ENCODE results near the gene ACOXL. TPM values are rescaled to one million over a fixed set of nuclear protein-coding genes. Genes with fewer than 3 reads are reported as not detected.

Gene ACOXL
- total and polyA plus RNA-seq, 10 of the 15 experiments (the other 5 are each of a cell fraction or from before 2014, with no cell fraction given), result 0.05 to 1.3 (median 0.71) TPM

DNA sequence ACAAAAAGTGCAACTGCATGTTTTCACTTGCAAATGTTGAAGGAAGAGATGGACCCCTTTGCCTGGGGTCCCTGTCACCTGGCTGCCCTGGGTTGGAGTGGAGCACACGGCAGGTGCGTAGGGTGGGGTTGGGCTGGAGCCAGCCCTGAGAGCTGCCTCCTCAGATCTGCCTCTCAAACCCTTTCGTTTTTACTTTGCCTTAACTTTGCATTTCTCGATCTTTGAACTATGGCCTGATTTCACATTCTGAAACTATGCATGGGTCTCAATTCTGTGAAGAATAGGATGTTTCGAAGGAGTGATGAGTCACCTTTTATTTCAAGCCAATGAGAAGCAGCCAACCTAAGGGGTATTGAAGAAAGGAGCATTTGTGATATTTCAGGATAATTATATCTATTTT, 132.8 kb downstream of the ACOXL start (continued):
- TF ChIP-seq, protein P1, sequence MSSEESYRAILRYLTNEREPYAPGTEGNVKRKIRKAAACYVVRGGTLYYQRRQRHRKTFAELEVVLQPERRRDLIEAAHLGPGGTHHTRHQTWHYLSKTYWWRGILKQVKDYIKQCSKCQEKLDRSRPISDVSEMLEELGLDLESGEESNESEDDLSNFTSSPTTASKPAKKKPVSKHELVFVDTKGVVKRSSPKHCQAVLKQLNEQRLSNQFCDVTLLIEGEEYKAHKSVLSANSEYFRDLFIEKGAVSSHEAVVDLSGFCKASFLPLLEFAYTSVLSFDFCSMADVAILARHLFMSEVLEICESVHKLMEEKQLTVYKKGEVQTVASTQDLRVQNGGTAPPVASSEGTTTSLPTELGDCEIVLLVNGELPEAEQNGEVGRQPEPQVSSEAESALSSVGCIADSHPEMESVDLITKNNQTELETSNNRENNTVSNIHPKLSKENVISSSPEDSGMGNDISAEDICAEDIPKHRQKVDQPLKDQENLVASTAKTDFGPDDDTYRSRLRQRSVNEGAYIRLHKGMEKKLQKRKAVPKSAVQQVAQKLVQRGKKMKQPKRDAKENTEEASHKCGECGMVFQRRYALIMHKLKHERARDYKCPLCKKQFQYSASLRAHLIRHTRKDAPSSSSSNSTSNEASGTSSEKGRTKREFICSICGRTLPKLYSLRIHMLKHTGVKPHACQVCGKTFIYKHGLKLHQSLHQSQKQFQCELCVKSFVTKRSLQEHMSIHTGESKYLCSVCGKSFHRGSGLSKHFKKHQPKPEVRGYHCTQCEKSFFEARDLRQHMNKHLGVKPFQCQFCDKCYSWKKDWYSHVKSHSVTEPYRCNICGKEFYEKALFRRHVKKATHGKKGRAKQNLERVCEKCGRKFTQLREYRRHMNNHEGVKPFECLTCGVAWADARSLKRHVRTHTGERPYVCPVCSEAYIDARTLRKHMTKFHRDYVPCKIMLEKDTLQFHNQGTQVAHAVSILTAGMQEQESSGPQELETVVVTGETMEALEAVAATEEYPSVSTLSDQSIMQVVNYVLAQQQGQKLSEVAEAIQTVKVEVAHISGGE (CRISPR knock-in tag; IDR thresholded peaks at IDR 0.05), result no peak
- no peak for TF ChIP-seq YBX1 (IDR thresholded peaks at IDR 0.05)
- TF ChIP-seq CHD2 (IDR thresholded peaks at IDR 0.05; ENCODE audit: borderline replicate concordance, low read depth, low read length), result no peak
- TF ChIP-seq, protein P2, sequence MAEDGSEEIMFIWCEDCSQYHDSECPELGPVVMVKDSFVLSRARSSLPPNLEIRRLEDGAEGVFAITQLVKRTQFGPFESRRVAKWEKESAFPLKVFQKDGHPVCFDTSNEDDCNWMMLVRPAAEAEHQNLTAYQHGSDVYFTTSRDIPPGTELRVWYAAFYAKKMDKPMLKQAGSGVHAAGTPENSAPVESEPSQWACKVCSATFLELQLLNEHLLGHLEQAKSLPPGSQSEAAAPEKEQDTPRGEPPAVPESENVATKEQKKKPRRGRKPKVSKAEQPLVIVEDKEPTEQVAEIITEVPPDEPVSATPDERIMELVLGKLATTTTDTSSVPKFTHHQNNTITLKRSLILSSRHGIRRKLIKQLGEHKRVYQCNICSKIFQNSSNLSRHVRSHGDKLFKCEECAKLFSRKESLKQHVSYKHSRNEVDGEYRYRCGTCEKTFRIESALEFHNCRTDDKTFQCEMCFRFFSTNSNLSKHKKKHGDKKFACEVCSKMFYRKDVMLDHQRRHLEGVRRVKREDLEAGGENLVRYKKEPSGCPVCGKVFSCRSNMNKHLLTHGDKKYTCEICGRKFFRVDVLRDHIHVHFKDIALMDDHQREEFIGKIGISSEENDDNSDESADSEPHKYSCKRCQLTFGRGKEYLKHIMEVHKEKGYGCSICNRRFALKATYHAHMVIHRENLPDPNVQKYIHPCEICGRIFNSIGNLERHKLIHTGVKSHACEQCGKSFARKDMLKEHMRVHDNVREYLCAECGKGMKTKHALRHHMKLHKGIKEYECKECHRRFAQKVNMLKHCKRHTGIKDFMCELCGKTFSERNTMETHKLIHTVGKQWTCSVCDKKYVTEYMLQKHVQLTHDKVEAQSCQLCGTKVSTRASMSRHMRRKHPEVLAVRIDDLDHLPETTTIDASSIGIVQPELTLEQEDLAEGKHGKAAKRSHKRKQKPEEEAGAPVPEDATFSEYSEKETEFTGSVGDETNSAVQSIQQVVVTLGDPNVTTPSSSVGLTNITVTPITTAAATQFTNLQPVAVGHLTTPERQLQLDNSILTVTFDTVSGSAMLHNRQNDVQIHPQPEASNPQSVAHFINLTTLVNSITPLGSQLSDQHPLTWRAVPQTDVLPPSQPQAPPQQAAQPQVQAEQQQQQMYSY (CRISPR knock-in tag; IDR thresholded peaks at IDR 0.05), result no peak
- no peak for TF ChIP-seq RCOR1 (conservative IDR thresholded peaks at IDR 0.05; ENCODE audit: low read depth, low read length)
- no peak for TF ChIP-seq SPI1 (IDR thresholded peaks at IDR 0.05; ENCODE audit: borderline replicate concordance, insufficient read depth, low read depth, low read length)
- TF ChIP-seq EED (IDR thresholded peaks at IDR 0.05; ENCODE audit: low read depth), result no peak
- TF ChIP-seq, protein P3, sequence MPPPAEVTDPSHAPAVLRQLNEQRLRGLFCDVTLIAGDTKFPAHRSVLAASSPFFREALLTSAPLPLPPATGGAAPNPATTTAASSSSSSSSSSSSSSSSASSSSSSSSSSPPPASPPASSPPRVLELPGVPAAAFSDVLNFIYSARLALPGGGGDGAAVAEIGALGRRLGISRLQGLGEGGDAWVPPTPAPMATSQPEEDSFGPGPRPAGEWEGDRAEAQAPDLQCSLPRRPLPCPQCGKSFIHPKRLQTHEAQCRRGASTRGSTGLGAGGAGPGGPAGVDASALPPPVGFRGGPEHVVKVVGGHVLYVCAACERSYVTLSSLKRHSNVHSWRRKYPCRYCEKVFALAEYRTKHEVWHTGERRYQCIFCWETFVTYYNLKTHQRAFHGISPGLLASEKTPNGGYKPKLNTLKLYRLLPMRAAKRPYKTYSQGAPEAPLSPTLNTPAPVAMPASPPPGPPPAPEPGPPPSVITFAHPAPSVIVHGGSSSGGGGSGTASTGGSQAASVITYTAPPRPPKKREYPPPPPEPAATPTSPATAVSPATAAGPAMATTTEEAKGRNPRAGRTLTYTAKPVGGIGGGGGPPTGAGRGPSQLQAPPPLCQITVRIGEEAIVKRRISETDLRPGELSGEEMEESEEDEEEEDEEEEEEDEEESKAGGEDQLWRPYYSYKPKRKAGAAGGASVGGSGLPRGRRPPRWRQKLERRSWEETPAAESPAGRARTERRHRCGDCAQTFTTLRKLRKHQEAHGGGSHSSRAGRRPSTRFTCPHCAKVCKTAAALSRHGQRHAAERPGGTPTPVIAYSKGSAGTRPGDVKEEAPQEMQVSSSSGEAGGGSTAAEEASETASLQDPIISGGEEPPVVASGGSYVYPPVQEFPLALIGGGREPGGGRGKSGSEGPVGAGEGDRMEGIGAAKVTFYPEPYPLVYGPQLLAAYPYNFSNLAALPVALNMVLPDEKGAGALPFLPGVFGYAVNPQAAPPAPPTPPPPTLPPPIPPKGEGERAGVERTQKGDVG (CRISPR knock-in tag; IDR thresholded peaks at IDR 0.05), result no peak
- no peak for TF ChIP-seq CBFB (IDR thresholded peaks at IDR 0.05; ENCODE audit: low read depth)
- TF ChIP-seq MTA2 (IDR thresholded peaks at IDR 0.05; ENCODE audit: low read depth), result peak; percentile 38; the same call in 1 of the 2 replicates
- TF ChIP-seq, protein P4, sequence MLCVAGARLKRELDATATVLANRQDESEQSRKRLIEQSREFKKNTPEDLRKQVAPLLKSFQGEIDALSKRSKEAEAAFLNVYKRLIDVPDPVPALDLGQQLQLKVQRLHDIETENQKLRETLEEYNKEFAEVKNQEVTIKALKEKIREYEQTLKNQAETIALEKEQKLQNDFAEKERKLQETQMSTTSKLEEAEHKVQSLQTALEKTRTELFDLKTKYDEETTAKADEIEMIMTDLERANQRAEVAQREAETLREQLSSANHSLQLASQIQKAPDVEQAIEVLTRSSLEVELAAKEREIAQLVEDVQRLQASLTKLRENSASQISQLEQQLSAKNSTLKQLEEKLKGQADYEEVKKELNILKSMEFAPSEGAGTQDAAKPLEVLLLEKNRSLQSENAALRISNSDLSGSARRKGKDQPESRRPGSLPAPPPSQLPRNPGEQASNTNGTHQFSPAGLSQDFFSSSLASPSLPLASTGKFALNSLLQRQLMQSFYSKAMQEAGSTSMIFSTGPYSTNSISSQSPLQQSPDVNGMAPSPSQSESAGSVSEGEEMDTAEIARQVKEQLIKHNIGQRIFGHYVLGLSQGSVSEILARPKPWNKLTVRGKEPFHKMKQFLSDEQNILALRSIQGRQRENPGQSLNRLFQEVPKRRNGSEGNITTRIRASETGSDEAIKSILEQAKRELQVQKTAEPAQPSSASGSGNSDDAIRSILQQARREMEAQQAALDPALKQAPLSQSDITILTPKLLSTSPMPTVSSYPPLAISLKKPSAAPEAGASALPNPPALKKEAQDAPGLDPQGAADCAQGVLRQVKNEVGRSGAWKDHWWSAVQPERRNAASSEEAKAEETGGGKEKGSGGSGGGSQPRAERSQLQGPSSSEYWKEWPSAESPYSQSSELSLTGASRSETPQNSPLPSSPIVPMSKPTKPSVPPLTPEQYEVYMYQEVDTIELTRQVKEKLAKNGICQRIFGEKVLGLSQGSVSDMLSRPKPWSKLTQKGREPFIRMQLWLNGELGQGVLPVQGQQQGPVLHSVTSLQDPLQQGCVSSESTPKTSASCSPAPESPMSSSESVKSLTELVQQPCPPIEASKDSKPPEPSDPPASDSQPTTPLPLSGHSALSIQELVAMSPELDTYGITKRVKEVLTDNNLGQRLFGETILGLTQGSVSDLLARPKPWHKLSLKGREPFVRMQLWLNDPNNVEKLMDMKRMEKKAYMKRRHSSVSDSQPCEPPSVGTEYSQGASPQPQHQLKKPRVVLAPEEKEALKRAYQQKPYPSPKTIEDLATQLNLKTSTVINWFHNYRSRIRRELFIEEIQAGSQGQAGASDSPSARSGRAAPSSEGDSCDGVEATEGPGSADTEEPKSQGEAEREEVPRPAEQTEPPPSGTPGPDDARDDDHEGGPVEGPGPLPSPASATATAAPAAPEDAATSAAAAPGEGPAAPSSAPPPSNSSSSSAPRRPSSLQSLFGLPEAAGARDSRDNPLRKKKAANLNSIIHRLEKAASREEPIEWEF (IDR thresholded peaks at IDR 0.05; ENCODE audit: insufficient replicate concordance, low read depth, low read length), result no peak
- TF ChIP-seq STAT1 (conservative IDR thresholded peaks at IDR 0.05), result no peak

All from GM12878 (cell line).